ENCODE data around the gene PTF1A. TPM values are rescaled to one million over a fixed set of nuclear protein-coding genes. Genes with fewer than 3 reads are reported as not detected.

The PTF1A gene
- total and polyA plus RNA-seq, 10 of the 15 experiments (the other 5 are each of a cell fraction or from before 2014, with no cell fraction given) = not detected

DNA sequence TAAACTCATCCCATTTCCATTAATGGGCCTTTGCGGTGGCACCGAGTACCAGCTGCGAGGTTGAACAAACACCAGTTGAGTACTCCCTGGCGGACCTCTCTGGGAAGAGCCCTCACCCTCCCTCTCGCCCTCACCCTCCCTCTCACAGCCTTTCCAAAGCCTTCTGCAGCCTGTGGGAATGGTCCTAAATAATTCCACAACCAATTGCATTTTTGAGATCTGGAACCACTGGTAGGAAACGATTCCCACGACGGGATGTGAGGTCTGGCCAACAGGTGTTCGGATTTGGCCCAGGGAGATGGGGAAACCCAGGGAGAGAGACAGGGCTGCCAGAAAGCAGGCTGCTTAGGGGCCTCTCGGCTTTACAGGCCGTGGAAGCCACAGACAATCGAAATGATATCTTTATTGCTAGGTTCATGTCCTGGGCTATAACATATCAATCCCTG, 5.3 kb downstream of the PTF1A start:
- intact Hi-C loops (cut with micrococcal nuclease; ENCODE audit: unreplicated experiment) (no loop called here), in situ Hi-C loops (cut with MboI) (no loop called here)
- H3K4me2 ChIP-seq (ENCODE audit: control insufficient read depth, insufficient read depth) = no peak overlapping the region
- H3K4me3 ChIP-seq = no peak overlapping the region
- ChIA-PET CTCF (no interaction called here), POLR2A (no interaction called here), SMC1A (ENCODE audit: uncharacterized antibody, unreplicated experiment) (no interaction called here), RAD21 (ENCODE audit: unreplicated experiment) (no interaction called here)
- no TSS peak for BruUV-seq (replicated peaks)
- H2AFZ ChIP-seq (ENCODE audit: control insufficient read depth, low read depth, low read length) = no peak overlapping the region
- H3K36me3 ChIP-seq (ENCODE audit: control insufficient read depth in 2 of 2, insufficient read depth in 2 of 2, low read length in 1 of 2) = no peaks in the 10 kb centered on the region
- no peaks in the 10 kb centered on the region for H4K20me1 ChIP-seq (ENCODE audit: control insufficient read depth, insufficient read depth)
- ATAC-seq (no peak), FAIRE-seq (no peak), DNase-seq (ENCODE audit: low read depth, low spot score) (no peak)
- no peaks in the 10 kb centered on the region for H3K79me2 ChIP-seq (ENCODE audit: control insufficient read depth, insufficient read depth, low read length)
- no peak overlapping the region for H3K27ac ChIP-seq (ENCODE audit: control insufficient read depth, insufficient read depth)
- no peaks in the 10 kb centered on the region for H3K9me3 ChIP-seq (replicated peaks; ENCODE audit: control insufficient read depth, insufficient read depth, low read length)
- under 1% methylated on average over 12 of the region's 12 CpGs for WGBS (ENCODE audit: insufficient coverage, insufficient replicate concordance, low lambda C conversion rate, missing lambda C conversion rate)
- TF ChIP-seq CBFB (IDR thresholded peaks at IDR 0.05; ENCODE audit: low read depth) = no peak
- TF ChIP-seq BMI1 (IDR thresholded peaks at IDR 0.05; ENCODE audit: borderline replicate concordance) = no peak
- no peak for TF ChIP-seq NR2C1 (IDR thresholded peaks at IDR 0.05)
- TF ChIP-seq BRCA1 (IDR thresholded peaks at IDR 0.05; ENCODE audit: low read depth, low read length) = no peak
- TF ChIP-seq ZNF274 (IDR thresholded peaks at IDR 0.05; ENCODE audit: insufficient read depth, insufficient read length) = no peak
- TF ChIP-seq PML (IDR thresholded peaks at IDR 0.05; ENCODE audit: low read length) = no peak
- no peak for TF ChIP-seq HSF1 (IDR thresholded peaks at IDR 0.05; ENCODE audit: low read depth, low read length)
- no peak for TF ChIP-seq RAD21 (IDR thresholded peaks at IDR 0.05; ENCODE audit: insufficient read depth, low read depth, low read length)
- no peak for TF ChIP-seq JUNB (IDR thresholded peaks at IDR 0.05)
- TF ChIP-seq TAF1 (IDR thresholded peaks at IDR 0.05; ENCODE audit: borderline replicate concordance, low read depth, low read length) = no peak
- TF ChIP-seq, protein P1, sequence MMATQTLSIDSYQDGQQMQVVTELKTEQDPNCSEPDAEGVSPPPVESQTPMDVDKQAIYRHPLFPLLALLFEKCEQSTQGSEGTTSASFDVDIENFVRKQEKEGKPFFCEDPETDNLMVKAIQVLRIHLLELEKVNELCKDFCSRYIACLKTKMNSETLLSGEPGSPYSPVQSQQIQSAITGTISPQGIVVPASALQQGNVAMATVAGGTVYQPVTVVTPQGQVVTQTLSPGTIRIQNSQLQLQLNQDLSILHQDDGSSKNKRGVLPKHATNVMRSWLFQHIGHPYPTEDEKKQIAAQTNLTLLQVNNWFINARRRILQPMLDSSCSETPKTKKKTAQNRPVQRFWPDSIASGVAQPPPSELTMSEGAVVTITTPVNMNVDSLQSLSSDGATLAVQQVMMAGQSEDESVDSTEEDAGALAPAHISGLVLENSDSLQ (IDR thresholded peaks at IDR 0.05) = no peak
- no peak for TF ChIP-seq NBN (IDR thresholded peaks at IDR 0.05)
- TF ChIP-seq BCLAF1 (IDR thresholded peaks at IDR 0.05) = no peak
- no peak for TF ChIP-seq MTA3 (IDR thresholded peaks at IDR 0.05; ENCODE audit: borderline replicate concordance, low read length)
- no peak for TF ChIP-seq NFYB (IDR thresholded peaks at IDR 0.05; ENCODE audit: insufficient read depth, low read depth, low read length)
- no peak for TF ChIP-seq EP300 (IDR thresholded peaks at IDR 0.05; ENCODE audit: borderline replicate concordance in 1 of 2, control insufficient read depth in 1 of 2, low read depth in 2 of 2, low read length in 2 of 2)
- no peak for TF ChIP-seq ZZZ3 (IDR thresholded peaks at IDR 0.05; ENCODE audit: control insufficient read depth, insufficient read length, low read depth)
- no peak for TF ChIP-seq RCOR1 (conservative IDR thresholded peaks at IDR 0.05; ENCODE audit: low read depth, low read length)
- no peak overlapping the region for H3K9ac ChIP-seq (ENCODE audit: control insufficient read depth, insufficient read depth, low read length)
- peaks cover 0 to 7% of the 10 kb centered on the region in 2 experiments; a peak in 3 of 4 replicates for H3K27me3 ChIP-seq (replicated peaks in 1 of 2; ENCODE audit: control insufficient read depth in 2 of 2, insufficient read depth in 2 of 2, low read length in 1 of 2)
- no peaks in the 10 kb centered on the region for H3K4me1 ChIP-seq (ENCODE audit: control insufficient read depth, insufficient read depth, low read length)

All from GM12878 (cell line).